ENCODE data around the gene C15orf62.

C15orf62 gene

DNA sequence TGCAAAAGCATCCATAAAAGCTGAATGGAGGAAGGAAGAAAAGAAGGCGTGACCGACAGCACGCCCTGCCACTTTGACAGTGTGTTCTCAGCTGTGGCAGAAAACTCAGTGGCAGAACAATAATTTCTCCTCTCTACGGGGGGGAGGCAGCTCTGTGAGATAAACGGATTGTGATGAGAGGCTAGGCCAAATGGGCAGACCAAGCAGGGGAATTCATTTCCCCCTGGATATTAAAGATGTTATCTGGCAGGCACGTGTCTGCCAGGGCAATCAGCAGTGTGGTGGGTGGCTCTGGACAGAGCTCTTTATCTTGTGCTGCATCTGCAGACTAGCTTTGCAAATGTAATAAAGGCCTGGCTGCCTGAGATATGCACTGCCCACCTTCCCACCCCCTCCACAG, 12.8 kb upstream of the C15orf62 start:
- DNase-seq = no peak

GRCh38 chr15:40759961-40760360, 9.8 kb upstream of the C15orf62 start:
- DNase-seq = no peak

DNA sequence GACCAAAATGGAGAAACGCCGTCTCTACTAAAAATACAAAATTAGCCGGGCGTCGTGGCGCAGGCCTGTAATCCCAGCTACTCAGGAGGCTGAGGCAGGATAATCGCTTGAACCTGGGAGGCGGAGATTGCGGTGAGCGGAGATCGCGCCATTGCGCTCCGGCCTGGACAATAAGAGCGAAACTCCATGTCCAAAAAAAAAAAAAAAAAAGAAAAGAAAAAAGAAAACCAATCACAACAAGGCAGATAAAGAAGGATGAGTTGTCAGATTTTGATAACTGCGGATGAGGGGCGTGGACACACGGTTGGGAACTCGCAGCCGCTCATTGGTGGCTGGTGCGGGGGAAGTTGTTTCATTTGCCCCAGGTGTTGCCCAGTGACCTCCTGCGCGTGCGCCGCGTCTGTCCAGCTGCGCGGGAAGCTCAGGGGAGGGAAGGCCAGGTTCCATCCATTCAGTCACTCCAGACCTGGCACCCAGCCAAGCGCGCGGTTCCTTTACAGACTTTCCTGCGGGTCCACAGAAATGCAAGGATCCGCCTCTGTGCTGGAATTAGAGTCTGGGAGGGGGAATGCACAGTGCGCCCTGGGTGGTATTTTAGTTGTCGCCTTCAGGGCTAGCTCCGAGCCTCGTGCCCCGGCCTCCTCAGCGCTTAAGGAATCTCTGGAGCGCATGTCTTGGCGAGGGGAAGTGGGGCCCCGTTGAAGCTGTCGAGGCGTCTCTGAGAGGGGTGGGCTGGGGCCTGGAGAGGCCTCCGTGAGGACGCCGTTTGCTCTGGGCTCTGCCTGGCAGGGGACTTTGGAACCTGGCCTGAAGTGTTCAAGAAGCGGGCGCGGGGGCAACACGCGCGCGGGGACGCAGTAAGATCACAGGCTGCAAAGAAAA, 6.6 kb upstream of the C15orf62 start:
- no peak for DNase-seq

DNA sequence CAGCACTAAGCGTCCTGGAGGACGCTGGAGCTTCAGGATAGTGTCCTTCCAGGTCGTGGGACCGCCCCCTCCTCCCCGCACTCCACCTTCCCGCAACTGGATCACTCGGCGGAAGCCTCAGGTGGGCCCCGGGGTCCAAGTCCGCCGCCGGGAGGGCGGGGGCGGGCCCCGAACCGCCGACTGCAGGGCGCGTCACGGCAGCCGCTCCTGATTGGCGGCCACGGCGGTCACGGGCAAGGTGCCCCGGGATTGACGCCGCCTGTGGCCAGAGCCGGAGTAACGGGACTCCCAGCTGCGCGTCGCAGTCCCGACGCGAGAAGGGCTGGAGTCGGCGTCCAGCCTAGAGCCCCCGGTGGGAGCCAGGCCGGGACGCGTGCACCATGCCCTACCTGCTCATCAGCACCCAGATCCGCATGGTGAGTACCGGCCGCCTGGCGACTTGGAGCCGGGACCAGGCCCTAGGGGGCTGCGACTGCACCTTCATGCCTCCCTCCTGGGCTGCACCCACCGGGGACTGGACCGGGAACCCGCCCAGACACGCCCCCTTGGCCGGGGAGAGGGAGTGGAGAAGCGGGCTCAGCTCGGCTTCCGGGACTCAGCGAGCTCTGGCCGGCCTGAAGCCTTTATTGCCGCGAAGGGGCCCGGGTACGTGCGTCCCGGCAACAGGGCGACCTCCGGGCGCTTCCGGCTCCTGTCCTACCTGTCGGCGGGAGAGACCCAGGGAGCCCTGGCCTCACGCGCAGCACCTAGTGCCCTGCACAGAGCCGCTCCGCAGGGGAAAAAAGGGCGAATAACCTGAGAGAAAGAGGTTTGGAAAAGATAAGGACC, 5.8 kb upstream of the C15orf62 start, which contains the start of gene GCHFR:
Gene GCHFR (plus strand): TSS at position 268 of the 828 bp plus-strand sequence. CDS start 113 bp downstream, at position 381.
- DNase-seq = no peak

- no peak for DNase-seq
Observed at GRCh38 chr15:40764629-40765103, 5.1 kb upstream of the C15orf62 start.

GRCh38 chr15:40766194-40766815, 3.5 kb upstream of the C15orf62 start:
- DNase-seq = no peak

DNA sequence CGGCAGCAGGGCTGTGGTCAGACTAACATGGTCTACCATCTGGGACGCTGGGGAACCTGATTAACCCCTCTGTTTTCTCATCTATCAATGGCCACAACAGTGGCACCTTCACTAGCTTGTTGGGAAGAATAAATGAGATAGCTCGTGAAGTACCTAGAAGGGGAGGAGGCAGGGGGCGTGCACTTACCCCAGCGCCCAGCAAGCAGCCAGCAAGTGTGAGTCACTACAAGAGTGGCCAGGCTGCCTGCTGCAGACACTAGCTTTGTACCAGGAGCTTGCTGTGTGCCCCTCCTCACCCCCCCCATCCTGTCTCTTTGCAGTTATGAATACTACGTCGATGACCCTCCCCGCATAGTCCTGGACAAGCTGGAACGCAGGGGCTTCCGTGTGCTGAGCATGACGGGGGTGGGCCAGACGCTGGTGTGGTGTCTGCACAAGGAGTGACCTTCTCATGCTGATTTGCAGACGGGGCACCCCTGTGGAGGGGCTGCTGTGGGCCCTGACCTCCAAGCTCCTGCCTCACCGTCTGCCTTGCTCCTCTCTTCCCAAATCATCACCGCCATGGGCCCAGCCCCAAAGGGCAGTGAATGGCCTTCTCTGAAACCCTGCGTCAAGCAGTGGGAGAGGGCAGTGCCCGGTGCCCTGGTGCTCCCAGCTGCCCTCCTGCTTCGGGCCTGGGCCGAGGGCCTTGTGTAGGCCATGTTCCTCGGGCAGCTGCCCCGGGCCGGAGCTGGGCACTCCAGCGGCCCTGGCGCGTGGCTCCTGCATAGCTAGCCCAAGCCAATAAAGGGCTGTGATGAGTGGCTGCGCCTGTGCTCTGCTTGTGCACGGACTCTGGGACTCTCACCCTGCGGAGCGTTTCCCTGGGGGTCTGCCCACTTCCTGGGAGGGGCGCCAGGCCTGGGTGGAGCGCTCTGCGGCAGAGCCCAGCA, 2.6 kb upstream of the C15orf62 start:
- DNase-seq = peak; percentile 34

- DNase-seq = no peak
Observed at GRCh38 chr15:40767838-40768500, 1.8 kb upstream of the C15orf62 start.

- DNase-seq = no peak
Observed at GRCh38 chr15:40768521-40769273, 1.1 kb upstream of the C15orf62 start.

DNA sequence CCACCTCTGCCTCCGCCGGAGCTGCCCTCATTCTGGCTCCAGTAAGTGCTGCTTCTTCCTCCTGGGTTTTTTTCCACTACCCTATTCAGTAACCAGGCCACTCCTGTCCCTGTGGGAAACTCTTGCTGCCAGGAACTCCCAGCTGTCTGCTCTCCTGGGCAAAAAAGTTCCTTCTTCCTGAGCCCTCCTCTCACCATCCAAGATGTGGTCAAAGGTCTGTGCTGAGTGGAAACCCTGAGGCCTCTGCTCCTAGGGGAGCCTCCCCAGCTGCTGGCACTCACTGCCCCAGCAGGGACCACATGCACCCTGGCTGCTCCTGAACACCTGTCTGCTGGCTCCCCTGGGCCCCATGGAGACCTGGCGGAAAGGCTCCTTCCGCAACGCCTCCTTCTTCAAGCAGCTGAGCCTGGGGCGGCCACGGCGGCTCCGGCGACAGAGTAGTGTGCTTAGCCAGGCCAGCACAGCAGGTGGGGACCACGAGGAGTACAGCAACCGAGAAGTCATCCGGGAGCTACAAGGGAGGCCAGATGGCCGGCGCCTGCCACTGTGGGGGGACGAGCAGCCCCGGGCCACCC, 454 bp downstream of the C15orf62 start:
- DNase-seq = no peak

DNA sequence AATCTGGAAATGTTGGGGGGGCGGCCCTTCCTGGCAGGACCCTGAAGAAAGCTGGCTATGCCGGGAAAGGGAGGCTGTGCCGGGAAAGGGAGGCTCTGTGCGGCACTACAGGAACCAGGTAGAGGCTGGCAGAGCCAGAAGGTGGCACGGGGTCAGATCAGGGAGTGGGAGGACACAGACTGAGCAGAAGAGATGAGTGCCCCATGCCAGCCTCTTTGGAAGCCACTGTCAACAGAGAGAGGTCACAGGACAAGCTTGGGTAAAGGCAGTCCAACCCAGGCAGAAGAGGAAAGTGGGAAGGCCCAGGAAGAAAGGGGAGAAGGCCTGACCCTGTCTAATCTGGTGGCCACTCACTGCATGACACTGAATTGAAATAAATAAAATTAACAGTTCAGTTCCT, 1.5 kb downstream of the C15orf62 start:
- no peak for DNase-seq

GRCh38 chr15:40772014-40772413, 2.2 kb downstream of the C15orf62 start:
- no peak for DNase-seq

DNA sequence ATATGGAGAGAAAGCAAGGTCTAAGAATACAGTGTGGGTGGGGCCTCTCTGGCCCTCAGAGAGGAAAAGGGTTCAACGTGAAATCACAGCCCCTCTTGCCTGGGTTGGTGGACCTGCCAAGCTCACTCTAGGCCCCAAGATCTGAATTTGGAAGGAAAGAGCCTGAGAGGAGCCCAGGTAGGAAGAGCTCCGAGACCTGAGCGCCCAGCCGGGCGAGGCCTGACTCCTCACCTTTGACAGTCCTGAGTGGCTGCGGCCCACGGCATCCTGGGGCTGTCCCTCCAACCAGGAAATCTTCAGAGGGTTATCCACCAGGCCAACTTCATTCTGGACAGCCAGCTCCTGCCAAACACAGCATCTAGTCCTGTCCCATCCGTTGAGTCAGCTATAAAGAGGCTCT, 3.7 kb downstream of the C15orf62 start:
- DNase-seq = no peak

DNA sequence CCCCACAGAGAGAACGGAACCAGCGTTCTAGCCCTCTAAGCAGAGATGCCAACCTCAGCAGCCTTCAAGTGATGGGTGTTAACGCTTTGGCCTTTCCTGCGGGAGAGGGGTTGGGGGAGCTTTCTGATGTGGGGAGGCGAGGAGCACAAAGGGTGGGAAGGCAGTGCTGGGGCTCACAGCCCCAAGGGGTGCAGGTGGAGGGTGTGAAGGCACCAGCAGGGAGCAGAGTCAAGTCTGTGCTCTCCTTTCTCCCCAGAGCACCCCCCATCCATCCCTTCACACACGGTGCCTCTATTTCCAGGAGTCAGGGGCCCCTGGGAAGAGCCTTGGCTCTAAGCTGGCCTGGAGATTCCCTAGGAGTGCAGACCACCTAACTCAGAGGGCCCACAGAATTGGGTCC, 4.1 kb downstream of the C15orf62 start:
- no peak for DNase-seq

- DNase-seq = no peak
Observed at GRCh38 chr15:40775007-40775406, 5.2 kb downstream of the C15orf62 start.

DNA sequence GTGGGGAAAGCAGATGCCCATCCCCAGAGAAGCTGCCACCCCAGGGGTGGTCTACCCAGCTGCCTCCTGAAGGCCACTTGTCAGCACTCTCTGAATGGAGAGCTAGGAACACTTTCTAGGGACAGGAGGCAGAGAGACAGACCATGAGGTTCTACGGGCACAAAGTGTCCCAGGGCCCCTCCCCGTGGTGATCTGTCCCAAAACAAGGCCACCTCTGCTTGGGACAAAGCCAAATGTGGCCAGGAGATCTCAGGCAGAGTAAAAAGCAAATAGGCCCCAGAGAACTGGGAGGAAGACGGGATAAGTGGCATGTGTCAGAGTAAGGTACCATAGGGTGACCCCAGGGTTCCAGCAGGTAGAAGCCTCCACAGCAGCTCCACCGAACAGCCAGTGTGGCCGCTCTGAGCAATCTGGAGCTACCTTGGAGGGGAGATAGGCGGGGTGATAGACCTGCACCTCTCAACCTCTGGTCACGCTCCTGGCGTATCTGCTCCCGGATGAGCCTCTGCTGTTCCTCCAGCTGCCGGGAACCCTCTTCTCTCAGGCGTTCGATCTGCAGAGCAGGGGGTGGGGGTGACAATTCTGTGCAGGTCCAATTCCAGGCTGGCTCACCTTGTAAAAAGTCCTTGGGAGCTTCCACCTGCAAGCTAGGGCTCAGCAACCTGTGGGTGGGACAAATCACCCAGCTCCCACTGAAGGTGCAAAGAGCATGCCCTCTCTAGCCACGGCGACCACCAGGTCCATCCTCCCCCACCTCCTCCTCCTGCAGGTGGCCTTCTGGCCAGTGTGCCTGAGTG, 6.2 kb downstream of the C15orf62 start:
- DNase-seq = no peak

GRCh38 chr15:40776537-40777141, 6.9 kb downstream of the C15orf62 start:
- no peak for DNase-seq

GRCh38 chr15:40782609-40783227, 12.9 kb downstream of the C15orf62 start:
- DNase-seq = no peak

- DNase-seq = no peak
Observed at GRCh38 chr15:40785164-40785563, 15.4 kb downstream of the C15orf62 start.
